HL-60 (cell line): ENCODE measurements around the gene MFRP. TPM values are rescaled to one million over a fixed set of nuclear protein-coding genes. Genes with fewer than 3 reads are reported as not detected.

Source experiments
- DNase-seq, 2 experiments: peaks; one replicate each; pipeline ENCODE4 v3.0.0-alpha.2; 2010 to 2020; ENCODE audit warnings: low read depth in 1 of 2, low spot score in 1 of 2
- H3K27ac ChIP-seq: fragments of 250-450 bp; sonication (Bioruptor Pico); replicated peaks from 2 replicates; pipeline ENCODE4 v1.5.1; 2020; ENCODE audit warnings: mild to moderate bottlenecking, moderate library complexity
- H3K27me3 ChIP-seq: fragments of 250-450 bp; sonication (Bioruptor Pico); 2 replicates; pipeline ENCODE4 v1.5.1; 2021; ENCODE audit warnings: mild to moderate bottlenecking, moderate library complexity; ENCODE audit not compliant: insufficient read depth, poor library complexity, severe bottlenecking
- H3K4me3 ChIP-seq: replicated peaks from 2 replicates; pipeline ENCODE4 v1.5.1; 2011; ENCODE audit warnings: mild to moderate bottlenecking, control low read depth, low read length; ENCODE audit not compliant: insufficient read depth
- GABPA ChIP-seq: IDR thresholded peaks from 2 replicates; pipeline ENCODE4 v1.6.1; 2012; ENCODE audit warnings: low read depth
- POLR2AphosphoS5 ChIP-seq: IDR thresholded peaks from 2 replicates; pipeline ENCODE4 v1.6.1; 2012; ENCODE audit warnings: low read depth
- REST ChIP-seq: IDR thresholded peaks from 2 replicates; pipeline ENCODE4 v1.6.1; 2012; ENCODE audit warnings: low read depth; ENCODE audit not compliant: insufficient replicate concordance
- SPI1 ChIP-seq: IDR thresholded peaks from 2 replicates; pipeline ENCODE4 v1.6.1; 2012; ENCODE audit warnings: low read depth, mild to moderate bottlenecking, borderline replicate concordance
- microRNA-seq: library from miRNA; unstranded; fragments of <30 nt; microRNA quantifications from one replicate; pipeline ENCODE4, GENCODE V29; 2018
- TF ChIP-seq, protein P1 (sequence below): IDR thresholded peaks from one replicate; pipeline ENCODE4 v1.5.1; 2011; ENCODE audit warnings: low read length, control low read depth, inconsistent platforms; ENCODE audit not compliant: insufficient read depth

Gene MFRP

DNA sequence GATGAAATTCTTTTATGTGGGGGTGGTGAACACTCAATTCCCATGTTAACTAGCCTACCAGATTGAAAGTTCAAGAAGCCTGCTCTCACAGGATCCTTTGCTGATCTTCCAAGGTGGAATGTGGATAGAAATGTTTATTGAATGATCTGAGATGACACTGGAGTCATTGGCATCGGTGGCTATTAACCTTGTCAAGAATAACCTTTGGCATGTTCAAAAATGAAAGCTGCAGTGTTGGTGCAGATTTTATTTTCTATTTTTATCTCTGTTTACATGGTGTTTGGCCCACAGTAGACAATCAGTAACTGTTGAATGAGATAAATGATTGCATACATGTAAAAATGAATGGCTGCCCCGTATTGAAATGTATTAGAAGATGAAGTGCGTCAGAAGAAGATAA is 48.6 kb downstream of the MFRP start:
- TF ChIP-seq SPI1 (no peak), GABPA (no peak)
- no peak overlapping the region for H3K4me3 ChIP-seq
- no peaks in the 10 kb centered on the region for H3K27me3 ChIP-seq
- H3K27ac ChIP-seq: no peak overlapping the region
- no peak for DNase-seq

- H3K4me3 ChIP-seq: no peak overlapping the region
- no peak overlapping the region for H3K27ac ChIP-seq
- no peak for TF ChIP-seq SPI1
- no peak for DNase-seq
- H3K27me3 ChIP-seq: no peaks in the 10 kb centered on the region
These were observed 51.3 kb downstream of the MFRP start for GRCh38 chr11:119295178-119295577.

GRCh38 chr11:119293461-119293860 is 53.0 kb downstream of the MFRP start:
- TF ChIP-seq, protein P1, sequence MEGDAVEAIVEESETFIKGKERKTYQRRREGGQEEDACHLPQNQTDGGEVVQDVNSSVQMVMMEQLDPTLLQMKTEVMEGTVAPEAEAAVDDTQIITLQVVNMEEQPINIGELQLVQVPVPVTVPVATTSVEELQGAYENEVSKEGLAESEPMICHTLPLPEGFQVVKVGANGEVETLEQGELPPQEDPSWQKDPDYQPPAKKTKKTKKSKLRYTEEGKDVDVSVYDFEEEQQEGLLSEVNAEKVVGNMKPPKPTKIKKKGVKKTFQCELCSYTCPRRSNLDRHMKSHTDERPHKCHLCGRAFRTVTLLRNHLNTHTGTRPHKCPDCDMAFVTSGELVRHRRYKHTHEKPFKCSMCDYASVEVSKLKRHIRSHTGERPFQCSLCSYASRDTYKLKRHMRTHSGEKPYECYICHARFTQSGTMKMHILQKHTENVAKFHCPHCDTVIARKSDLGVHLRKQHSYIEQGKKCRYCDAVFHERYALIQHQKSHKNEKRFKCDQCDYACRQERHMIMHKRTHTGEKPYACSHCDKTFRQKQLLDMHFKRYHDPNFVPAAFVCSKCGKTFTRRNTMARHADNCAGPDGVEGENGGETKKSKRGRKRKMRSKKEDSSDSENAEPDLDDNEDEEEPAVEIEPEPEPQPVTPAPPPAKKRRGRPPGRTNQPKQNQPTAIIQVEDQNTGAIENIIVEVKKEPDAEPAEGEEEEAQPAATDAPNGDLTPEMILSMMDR: no peak
- TF ChIP-seq REST (no peak), SPI1 (no peak), POLR2AphosphoS5 (no peak), GABPA (no peak)
- no peak overlapping the region for H3K27ac ChIP-seq
- no peak overlapping the region for H3K4me3 ChIP-seq

DNA sequence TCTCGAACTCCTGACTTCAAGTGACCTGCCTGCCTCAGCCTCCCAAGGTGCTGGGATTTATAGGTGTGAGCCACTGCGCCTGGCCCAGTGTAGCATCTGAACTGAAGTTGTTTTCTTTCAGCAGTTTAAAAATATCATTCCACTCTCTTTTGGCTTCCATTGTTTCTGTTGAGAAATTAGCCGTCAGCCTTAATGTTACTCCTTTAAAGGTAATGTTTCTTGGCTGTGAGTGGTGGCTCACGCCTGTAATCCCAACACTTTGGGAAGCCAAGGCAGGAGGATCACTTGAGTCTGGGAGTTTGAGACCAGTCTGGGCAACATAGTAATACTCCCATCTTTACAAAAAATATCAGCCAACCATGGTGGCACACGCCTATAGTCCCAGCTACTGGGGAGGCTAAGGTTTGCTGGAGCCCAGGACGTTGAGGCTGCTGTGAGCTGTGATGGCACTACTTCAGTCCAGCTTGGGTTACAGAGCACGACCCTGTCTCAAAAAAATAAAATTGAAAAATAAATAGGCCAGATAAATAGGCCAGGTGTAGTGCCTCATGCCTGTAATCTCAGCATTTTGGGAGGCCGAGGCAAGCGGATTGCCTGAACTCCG is 55.5 kb downstream of the MFRP start:
- no peak for DNase-seq
- Histone ChIP-seq H3K27me3 (no peaks in the 10 kb centered on the region), H3K4me3 (no peak overlapping the region), H3K27ac (no peak overlapping the region)
- no peak for TF ChIP-seq POLR2AphosphoS5
- TF ChIP-seq, protein P1: no peak
- no peak for TF ChIP-seq GABPA
- TF ChIP-seq SPI1: no peak
- no peak for TF ChIP-seq REST

More at GRCh38 chr11:119293461-119293860, 53.0 kb downstream of the MFRP start:
- no peaks in the 10 kb centered on the region for H3K27me3 ChIP-seq
- DNase-seq: no peak

Small RNA genes within 50 kb of the gene (microRNA-seq; reads per million reads assigned to microRNA genes)
- gene MIR6756: not detected
